ENCODE measurements around the gene MCF2L2. TPM values are rescaled to one million over a fixed set of nuclear protein-coding genes. Genes with fewer than 3 reads are reported as not detected.
A peak's percentile ranks its signal among the peaks of the same experiment; 100 is the strongest.

MCF2L2 gene
- total and polyA plus RNA-seq, 9 of the 15 experiments (the other 6 are each of a cell fraction or from before 2014, with no cell fraction given), result 0.56 to 4.2 (median 3.0) TPM

DNA sequence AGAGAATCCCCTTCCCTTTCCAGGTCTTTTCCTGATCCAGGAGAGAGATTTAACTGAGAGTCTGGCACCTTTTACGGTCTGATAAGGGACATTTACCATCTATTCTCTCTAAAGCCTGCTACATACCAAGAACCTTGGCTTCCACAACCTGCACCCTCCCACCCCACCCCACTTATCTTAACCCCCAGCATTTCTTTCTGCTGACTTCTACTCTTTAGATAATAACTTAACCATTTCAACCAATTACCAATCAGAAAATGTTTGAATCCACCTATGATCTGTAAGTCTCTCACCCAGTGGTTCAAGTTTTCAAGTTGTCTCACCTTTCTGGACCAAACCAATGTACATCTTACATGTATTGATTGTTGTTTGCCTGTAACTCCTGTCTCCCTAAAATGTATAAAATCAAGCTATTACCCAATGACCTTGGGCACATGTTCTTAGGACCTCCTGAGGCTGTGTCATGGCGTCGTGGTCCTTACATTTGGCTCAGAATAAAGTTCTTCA, 74.0 kb downstream of the MCF2L2 start (continued):
- TF ChIP-seq, protein P1, sequence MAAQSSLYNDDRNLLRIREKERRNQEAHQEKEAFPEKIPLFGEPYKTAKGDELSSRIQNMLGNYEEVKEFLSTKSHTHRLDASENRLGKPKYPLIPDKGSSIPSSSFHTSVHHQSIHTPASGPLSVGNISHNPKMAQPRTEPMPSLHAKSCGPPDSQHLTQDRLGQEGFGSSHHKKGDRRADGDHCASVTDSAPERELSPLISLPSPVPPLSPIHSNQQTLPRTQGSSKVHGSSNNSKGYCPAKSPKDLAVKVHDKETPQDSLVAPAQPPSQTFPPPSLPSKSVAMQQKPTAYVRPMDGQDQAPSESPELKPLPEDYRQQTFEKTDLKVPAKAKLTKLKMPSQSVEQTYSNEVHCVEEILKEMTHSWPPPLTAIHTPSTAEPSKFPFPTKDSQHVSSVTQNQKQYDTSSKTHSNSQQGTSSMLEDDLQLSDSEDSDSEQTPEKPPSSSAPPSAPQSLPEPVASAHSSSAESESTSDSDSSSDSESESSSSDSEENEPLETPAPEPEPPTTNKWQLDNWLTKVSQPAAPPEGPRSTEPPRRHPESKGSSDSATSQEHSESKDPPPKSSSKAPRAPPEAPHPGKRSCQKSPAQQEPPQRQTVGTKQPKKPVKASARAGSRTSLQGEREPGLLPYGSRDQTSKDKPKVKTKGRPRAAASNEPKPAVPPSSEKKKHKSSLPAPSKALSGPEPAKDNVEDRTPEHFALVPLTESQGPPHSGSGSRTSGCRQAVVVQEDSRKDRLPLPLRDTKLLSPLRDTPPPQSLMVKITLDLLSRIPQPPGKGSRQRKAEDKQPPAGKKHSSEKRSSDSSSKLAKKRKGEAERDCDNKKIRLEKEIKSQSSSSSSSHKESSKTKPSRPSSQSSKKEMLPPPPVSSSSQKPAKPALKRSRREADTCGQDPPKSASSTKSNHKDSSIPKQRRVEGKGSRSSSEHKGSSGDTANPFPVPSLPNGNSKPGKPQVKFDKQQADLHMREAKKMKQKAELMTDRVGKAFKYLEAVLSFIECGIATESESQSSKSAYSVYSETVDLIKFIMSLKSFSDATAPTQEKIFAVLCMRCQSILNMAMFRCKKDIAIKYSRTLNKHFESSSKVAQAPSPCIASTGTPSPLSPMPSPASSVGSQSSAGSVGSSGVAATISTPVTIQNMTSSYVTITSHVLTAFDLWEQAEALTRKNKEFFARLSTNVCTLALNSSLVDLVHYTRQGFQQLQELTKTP (IDR thresholded peaks at IDR 0.05; ENCODE audit: low read depth in 1 of 2, partially characterized antibody in 2 of 2), result no peak
- TF ChIP-seq, protein P2, sequence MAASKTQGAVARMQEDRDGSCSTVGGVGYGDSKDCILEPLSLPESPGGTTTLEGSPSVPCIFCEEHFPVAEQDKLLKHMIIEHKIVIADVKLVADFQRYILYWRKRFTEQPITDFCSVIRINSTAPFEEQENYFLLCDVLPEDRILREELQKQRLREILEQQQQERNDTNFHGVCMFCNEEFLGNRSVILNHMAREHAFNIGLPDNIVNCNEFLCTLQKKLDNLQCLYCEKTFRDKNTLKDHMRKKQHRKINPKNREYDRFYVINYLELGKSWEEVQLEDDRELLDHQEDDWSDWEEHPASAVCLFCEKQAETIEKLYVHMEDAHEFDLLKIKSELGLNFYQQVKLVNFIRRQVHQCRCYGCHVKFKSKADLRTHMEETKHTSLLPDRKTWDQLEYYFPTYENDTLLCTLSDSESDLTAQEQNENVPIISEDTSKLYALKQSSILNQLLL (CRISPR knock-in tag; IDR thresholded peaks at IDR 0.05; ENCODE audit: borderline replicate concordance), result no peak
- TF ChIP-seq TAF9B (IDR thresholded peaks at IDR 0.05; ENCODE audit: partially characterized antibody) (no peak), ARID1B (IDR thresholded peaks at IDR 0.05) (peak; percentile 90), SMAD3 (CRISPR knock-in tag; conservative IDR thresholded peaks at IDR 0.05) (no peak), NUFIP1 (IDR thresholded peaks at IDR 0.05; ENCODE audit: partially characterized antibody) (no peak), HNRNPK (IDR thresholded peaks at IDR 0.05; ENCODE audit: low read depth, low read length, poor library complexity, severe bottlenecking) (no peak), TGIF2 (CRISPR knock-in tag; IDR thresholded peaks at IDR 0.05) (no peak), SRSF7 (optimal IDR thresholded peaks at IDR 0.05; ENCODE audit: low read depth, low read length) (no peak), ZNF124 (CRISPR knock-in tag; IDR thresholded peaks at IDR 0.05) (no peak), ZNF445 (CRISPR knock-in tag; IDR thresholded peaks at IDR 0.05; ENCODE audit: low read depth) (no peak), MAZ (CRISPR knock-in tag; conservative IDR thresholded peaks at IDR 0.05 in 1 of 2, IDR thresholded peaks at IDR 0.05 in 1 of 2) (peak in 1 of 2 experiments; percentile 51; a peak in 1 of 4 replicates), ATF1 (CRISPR knock-in tag; IDR thresholded peaks at IDR 0.05) (no peak), ATF1 (tag; IDR thresholded peaks at IDR 0.05) (0 out of 2 replicates have a peak, but pooled peaks have one; percentile 10), GTF2E2 (tag; IDR thresholded peaks at IDR 0.05) (no peak), FOXK1 (CRISPR knock-in tag; IDR thresholded peaks at IDR 0.05; ENCODE audit: borderline replicate concordance) (no peak), ZNF253 (CRISPR knock-in tag; conservative IDR thresholded peaks at IDR 0.05) (no peak), KLF6 (CRISPR knock-in tag; IDR thresholded peaks at IDR 0.05; ENCODE audit: borderline replicate concordance) (no peak; the same call in 1 of the 2 replicates), ZNF583 (CRISPR knock-in tag; IDR thresholded peaks at IDR 0.05) (no peak)
- TF ChIP-seq, protein P3, sequence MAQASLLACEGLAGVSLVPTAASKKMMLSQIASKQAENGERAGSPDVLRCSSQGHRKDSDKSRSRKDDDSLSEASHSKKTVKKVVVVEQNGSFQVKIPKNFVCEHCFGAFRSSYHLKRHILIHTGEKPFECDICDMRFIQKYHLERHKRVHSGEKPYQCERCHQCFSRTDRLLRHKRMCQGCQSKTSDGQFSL (CRISPR knock-in tag; IDR thresholded peaks at IDR 0.05), result no peak
- TF ChIP-seq, protein P3 (tag; IDR thresholded peaks at IDR 0.05), result peak in 1 of 2 experiments; percentile 24; a peak in 1 of 4 replicates
- TF ChIP-seq, protein P4, sequence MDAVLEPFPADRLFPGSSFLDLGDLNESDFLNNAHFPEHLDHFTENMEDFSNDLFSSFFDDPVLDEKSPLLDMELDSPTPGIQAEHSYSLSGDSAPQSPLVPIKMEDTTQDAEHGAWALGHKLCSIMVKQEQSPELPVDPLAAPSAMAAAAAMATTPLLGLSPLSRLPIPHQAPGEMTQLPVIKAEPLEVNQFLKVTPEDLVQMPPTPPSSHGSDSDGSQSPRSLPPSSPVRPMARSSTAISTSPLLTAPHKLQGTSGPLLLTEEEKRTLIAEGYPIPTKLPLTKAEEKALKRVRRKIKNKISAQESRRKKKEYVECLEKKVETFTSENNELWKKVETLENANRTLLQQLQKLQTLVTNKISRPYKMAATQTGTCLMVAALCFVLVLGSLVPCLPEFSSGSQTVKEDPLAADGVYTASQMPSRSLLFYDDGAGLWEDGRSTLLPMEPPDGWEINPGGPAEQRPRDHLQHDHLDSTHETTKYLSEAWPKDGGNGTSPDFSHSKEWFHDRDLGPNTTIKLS (IDR thresholded peaks at IDR 0.05; ENCODE audit: borderline replicate concordance, low read depth), result no peak
